DMS79 (cell line): ENCODE measurements around the gene BPIFB6.

Experiments used
- DNase-seq: peaks from one replicate; lab custom pipeline; 2025; lab: John Stamatoyannopoulos, UW

Gene BPIFB6, protein sequence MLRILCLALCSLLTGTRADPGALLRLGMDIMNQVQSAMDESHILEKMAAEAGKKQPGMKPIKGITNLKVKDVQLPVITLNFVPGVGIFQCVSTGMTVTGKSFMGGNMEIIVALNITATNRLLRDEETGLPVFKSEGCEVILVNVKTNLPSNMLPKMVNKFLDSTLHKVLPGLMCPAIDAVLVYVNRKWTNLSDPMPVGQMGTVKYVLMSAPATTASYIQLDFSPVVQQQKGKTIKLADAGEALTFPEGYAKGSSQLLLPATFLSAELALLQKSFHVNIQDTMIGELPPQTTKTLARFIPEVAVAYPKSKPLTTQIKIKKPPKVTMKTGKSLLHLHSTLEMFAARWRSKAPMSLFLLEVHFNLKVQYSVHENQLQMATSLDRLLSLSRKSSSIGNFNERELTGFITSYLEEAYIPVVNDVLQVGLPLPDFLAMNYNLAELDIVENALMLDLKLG

DNA sequence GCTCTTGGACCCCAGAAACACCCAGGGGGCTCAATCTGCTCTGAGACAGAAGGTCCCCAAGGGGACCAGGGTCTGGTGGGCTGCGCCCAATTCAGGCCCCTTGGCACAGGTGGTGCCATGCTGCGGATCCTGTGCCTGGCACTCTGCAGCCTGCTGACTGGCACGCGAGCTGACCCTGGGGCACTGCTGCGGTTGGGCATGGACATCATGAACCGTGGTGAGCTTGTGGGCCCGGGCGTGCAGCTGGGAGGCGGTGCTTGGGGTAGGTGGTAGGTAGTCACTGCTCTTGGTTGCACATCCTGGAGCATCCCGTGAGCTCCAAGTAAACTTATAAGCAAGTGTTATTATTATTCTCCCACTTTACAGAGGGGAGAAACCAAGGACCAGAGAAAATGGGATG, at the start of gene BPIFB6:
Gene BPIFB6 (plus strand): TSS at position 118 of the 400 bp plus-strand sequence. CDS start 0 bp downstream, at position 118.
- no peak for DNase-seq

DNA sequence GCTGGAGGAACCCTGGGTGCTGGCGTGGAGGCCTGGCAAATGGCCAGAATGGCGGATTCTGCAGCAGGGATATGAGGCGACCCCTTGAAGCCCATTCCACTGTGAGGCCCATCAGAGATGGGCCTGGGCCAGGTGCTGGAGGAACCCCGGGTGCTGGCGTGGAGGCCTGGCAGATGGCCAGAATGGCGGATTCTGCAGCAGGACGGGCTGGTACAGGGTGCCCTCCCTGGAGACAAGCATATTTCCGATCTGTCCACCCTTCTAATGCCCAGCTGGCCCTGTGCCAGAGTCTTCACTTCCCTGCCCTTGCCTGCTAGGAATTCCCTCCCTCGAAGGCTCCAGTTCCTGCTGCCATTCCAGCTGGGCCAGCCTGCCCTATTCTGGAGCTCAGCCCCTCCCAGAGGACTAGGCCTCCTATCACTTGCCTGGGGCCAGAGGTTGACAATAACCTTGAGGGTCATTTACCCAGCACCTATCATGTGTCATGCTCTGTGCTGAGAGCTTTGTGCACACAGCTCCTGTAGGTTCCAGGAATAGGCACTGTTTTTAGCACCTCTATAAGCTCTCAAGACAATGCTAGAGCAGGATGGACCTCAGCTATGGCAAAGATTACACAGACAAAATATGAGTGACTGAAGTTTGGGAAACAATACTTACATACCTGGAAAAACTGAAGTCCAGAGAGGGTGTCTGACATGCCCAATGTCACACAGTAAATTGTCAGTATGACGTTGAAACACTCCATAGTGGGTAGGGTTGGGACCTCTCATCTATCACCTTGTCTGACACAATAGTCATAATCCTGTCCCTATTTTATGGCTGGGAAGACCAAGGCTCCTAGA, 48.6 kb upstream of the BPIFB6 start:
- no peak for DNase-seq

DNA sequence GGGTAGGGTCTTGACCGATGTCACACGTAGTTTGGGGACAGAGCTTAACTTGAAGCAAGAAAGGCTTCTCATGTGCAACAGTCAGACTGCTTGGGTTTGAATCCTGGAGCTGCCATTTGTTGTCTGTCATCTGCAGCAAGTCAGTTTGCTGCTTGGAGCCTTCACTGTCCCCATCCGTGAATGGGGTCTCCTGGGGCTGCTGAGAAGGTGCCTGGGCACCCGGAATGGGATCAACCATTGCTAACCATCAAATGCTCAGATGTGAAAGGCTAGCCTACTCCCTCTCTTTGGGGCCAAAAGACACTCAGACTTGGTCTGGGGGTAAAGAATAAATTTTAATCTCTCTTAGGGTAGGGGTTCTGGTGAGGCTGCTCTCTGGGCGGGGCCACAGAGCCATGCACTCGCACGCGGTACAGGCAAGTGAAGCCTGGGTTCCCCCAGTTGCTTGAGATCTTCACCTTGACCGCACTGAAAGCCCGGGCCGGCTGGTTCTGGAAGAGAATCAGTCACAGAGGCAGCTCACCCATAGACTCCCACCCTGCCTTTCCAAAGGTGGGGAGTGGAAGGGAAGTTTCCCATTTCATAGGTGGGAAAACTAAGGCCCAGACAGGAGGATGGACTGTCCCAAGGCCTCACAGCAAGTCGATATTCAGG, 47.9 kb upstream of the BPIFB6 start:
- no peak for DNase-seq

DNA sequence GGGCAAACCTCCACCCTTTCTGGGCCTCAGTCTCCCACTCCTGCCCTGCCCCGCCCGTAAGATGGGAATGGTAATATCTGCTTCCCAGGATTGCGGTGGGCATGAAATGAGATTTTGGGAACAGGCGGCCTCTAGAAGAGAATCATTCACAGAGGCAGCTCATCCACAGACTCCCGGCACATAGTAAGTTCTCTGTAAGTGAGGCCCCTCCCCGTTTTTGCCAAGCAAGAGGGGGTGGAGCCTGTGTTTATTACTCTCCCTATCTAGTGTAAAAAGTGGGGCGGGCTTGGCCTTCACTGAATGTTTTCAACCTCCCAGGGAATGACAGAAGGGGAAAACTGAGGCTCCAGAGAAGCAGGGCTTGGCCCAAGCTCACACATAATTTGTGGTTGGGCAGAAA, 47.3 kb upstream of the BPIFB6 start:
- DNase-seq = no peak

DNA sequence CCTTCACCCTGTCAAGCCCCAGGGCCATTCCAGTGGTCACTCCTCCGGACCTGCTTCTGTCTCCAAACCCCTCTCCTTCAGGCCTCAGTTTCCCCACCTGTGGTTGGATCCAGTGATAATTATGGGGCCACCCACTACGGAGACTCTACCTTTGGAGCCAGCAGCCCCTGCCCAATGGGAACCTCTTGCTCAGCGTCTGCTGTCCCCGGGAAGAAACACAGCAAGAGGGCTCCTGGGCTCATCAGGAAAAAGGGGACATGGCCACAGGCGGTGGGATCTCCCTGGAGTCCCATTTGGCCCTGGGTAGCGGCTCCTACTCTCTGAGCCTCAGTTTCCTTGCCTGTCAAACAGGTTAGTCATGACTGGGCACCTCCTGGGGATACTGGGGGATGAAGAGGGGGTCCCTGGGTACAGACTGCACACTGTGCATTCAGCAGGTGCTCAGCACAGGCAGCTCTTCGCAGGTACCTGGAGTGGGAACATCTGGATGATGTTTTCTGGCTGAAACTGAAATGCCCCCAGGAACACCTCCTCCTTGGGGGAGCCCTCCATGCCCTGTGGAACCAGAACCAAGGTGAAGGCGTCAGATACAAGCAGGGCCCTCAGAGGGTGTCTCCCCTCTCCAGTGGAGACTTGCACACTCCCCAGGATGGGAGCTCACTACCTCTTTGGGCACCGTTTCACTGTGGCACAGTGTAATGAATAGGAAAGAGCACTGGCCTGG, 46.7 kb upstream of the BPIFB6 start:
- DNase-seq = no peak

DNA sequence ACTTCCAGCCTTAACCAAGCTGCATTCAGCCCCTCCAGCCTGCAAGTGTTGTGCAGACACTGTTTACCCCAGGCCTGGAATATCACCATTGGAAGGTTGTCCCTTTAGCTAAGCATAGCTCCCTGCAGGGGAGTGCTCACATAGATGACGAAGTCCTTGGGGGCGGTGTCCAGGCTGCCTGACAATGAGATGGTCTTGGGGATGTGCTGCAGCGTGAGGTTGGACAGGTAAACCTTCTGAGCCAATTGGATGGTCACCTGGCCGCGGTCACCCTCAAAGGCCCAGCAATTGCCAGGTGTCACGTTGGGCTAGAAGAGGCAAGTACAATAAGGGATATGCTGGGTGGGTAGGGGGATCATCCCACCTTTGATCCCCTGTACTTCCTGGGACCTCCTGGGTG, 45.9 kb upstream of the BPIFB6 start:
- DNase-seq = no peak

DNA sequence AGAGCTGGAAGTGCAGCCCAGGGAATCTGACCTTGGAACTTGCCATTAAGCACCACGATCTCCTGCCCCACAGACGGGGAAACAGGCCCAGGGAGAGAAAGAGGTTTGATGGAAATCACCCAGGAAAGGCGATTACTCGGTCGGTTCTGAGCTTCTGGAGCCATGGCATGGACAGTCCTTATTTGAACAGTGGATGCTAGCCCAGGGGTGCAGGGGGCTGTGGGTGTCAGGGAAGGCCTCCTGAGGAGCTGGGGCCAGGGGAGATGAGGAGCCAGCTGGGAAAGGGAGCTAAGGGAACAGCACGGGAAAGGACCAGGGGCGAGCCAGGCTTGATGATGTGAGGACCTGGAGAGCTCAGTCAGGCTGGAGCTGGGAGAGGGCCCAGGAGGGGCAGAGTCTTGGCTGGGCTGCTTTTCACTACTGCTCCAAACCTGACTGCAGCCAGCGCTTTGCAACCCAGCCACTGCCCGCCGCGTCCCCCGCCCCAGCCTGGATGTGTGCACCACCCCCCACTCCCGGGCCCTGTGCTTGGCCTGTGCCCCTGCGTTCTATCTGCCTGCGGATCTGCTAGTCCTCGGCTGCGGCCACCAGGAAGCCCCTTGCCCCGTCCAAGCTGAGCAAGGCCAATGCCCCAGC, 45.0 kb upstream of the BPIFB6 start:
- no peak for DNase-seq

DNA sequence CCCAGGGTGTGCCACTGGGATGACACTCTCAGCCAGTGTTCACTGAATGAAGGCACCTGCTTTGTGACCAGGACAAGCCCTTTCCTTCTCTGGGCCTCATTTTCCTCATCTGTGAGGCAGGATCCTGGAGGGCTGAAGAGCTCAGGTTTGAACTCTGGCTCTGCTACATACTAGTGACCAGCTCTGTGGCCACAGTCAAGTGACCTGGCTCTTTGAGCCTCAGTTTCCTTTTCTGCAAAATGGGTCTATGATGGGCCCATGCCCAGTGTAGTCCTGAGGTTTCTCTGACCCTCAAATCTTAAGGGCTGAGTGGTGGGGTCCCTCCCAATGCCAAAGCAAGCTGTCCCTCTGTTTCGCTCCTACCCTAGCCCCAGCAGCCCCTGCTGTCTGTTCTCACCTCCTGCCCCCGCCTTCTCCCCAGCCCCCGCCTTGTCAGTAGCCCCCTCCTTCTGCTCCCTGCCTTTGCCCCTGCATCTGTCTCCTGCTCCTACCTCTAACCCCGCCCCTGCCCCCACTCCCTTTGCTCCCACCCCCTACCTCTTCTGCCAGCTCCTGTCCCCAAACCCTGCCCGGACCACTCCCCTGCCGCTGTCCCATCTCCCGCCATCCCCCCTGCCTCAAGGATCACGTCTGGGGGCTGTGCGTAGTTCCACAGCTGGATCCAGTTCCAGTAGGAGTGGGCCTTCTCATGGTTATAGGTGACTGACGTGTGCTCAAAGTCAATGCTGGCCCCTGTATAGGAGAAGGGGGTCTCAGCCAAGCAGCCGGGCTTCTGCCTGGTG, 44.2 kb upstream of the BPIFB6 start:
- DNase-seq = no peak

DNA sequence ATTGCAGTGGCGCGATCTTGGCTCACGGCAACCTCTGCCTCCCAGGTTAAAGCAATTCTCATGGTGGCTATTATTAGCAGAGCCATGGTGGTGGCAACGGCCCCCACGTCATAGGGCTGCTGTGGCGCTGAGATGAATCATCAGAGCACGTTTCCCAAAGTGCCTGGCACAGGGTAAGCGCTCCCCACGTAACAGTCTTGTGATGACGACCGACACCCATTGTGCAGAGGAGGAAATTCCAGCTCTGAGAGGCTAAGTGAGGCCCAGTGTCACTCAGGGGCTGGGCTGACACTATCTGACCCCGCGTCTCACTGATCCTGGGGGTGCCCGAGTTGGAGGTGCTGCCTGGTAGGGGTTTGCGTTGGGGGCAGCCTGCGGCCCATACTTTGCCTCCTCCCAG, 43.4 kb upstream of the BPIFB6 start:
- no peak for DNase-seq

DNA sequence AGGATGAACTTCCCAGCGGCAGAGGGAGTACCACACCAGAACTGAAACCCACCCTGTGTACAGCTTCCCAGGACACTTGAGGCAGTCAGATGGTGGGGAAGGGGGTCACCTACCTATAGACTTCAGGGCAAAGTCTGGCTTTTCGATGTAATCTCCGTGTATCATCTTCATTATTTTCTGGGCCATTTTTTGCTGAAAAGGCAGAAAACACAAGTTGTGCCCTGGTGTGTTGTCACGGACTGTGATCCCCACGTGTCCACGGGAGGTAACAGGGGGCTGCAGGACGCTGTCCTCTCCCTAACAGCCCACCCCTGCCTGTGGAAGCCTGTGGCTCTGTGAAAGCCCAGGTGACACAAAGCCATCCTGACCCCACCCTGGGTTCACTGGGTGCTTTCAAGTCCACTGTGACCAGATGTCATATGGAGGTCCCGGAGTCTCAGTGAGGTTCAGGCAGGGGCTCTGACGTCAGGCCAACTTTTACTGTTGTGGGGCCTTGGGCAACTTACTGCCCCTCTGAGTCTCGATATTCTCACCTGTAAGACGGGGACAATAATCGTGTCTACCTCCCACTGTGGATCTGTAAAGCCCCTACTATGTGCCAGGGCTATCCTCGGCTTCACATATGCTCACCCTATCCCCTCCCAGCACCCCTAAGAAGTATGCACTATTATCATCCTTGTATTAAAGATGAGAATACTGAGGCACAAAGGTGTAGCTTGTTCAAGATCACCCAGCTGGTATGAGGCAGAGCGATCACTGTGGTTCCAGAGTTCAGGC, 41.8 kb upstream of the BPIFB6 start:
- no peak for DNase-seq

DNA sequence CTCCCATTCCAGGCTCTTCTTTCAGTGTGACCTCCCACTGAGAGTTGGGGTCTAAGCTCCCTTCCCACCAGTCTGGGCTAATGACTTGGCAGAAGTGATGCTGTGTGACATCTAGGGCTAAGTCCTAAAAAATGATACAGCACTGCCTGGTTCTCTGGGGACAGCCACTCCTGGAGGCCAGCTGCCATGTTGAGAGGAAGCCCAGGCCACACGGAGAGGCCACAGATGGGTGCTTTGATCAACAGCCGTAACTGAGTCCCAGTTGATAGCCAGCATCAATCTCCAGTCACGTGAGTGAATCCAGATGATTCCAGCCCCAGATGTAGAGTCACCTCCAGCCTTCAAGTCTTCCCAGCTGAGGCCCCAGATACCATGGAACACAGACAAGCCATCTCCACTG, 41.0 kb upstream of the BPIFB6 start:
- no peak for DNase-seq

DNA sequence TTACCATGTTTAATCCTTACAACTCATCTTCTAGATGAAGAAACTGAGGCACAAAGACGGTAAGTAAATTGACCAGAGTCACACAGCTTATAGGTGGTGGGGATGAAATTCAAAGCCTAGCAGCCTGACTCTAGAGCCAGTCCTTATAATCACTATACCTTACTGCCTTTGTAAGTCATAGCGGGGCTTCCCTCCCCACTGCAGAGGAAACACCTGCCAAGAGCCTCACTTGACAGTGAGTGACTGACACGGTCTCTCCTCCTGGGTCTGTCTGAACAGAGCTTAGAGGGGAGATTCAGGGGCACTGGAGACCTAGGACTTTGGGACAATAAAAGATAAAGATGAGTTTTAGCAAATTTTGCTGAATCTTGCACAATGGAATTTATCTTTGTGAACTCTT, 40.1 kb upstream of the BPIFB6 start:
- no peak for DNase-seq

DNA sequence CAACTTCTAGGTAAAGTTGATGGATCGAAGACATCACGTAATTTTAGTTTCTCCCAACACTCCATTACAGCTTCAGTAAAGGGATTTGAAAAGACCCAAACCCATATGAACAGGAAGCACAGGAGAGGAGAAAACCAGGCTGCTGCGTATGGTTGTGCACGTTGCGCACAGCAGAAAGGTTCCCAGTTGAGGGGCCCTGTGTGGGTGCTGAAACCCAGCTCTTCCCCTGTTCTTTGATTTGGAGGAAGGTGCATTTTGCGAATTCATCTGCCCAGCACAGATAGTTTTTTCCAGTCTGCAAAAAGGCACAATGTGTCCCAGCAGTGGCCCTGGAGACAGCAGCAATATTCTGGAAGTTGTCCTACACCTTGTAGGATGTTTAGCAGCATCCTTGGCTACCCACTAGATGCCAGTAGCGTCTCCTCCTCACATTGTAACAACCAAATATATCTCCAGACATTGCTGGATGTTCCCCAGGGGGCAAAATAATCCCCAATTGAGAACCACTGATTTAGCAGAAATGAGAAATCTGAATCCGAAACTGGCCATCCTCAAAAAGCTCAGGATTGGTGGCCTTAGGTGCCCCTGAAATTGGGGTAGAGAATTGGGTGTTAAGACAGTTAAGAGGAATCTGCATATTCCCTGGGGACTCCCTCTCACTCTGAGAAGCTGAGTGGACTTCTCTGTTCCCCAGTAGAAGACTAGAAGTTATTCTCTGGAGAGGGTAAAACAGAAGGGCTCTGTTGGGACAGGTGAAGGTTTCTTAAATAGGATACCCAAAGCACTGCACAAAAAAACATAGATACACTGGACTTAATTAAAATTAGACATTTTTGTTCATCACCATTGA, 39.4 kb upstream of the BPIFB6 start:
- no peak for DNase-seq

DNA sequence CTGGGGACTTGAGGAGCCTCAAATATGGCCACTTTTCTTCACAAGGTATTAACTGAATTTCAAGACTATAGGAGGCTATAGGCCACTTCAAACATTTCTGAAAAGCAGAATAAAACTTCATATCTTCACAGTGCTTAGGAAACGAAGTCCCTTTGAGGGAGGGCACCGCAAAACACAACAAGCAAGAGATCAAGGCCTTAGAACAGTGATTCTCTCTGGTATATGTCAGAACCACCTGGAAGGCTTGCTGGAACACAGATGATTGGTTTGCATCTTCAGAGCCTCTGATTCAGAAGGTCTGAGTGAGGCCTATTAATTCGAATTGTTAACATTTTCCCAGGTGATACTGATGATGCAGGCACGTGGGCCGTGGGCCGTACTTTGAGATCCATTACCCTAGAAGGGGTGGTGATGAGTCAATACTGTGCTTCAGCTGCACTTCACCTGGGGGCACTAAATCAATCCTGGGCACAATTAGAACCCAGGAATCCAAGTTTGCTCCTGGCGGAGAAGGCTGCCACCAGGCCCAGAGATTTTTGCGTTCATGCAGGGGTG, 37.9 kb upstream of the BPIFB6 start:
- no peak for DNase-seq

DNA sequence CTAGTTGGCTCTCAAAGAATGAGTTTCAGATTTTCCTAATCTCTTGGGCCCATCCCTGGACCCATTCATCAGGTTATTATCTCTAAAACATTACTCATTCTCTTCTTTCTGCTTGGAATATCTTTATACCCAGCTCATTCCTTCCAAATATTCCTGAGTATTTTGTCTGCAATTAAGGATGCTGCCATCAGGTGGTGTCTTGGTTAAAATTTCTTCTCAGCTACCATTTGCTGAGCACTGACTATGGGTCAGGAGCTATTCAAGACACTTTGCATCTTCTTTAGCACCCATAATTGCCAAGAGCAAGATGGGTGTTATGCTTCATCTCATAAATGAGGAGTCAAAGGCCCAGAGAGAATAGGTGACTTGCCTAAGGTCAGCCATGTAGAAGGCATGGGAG, 35.6 kb upstream of the BPIFB6 start:
- no peak for DNase-seq

DNA sequence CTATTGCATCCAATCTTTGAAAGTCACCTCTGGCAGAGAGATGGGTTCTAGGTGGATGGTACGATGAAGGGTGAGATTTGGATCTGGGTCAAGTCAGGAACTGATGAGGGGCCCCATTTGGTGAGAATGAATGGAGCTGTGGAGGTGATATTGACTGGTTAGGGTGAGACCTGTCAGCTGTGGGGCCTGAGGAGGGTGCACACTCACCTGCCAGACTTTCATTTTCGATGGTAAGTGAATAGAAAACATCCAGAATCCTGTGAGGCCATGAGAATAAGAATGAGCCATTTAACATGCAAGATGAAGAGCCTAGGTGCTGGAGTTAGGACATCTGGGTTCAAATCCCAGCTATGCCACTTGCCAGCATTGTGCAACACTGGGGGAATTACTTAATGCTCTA, 34.0 kb upstream of the BPIFB6 start:
- no peak for DNase-seq

DNA sequence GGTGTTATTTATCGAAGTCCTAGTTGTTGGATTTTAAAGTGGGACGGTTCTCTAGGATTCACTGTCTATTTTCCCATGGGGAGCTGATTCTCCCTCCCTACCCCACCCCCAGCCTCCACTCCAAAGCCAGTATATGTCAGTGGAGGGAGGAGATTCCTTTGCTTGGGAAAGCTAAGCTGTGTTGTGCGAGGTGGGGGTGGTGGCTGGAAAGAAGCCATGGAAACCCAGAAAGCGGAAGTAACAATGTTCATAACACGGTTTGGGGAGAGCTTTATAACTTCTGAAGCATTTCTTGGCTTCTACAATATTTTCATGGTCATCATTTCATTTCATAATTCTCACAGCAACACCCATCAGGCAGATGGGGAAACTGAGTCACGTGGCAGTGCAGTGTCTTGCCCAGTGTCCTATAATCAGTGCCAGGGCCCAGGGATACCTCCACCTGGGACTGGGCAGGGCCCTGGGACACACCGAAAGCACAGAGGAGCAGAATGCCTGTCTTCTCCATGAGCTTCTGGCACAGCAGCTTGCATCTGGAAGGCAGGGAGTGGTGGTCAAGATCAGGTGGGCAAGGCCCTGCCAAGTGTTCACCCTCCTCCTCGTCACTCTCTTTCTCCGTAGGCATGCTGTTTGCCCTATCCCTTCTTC, 31.7 kb upstream of the BPIFB6 start:
- no peak for DNase-seq

DNA sequence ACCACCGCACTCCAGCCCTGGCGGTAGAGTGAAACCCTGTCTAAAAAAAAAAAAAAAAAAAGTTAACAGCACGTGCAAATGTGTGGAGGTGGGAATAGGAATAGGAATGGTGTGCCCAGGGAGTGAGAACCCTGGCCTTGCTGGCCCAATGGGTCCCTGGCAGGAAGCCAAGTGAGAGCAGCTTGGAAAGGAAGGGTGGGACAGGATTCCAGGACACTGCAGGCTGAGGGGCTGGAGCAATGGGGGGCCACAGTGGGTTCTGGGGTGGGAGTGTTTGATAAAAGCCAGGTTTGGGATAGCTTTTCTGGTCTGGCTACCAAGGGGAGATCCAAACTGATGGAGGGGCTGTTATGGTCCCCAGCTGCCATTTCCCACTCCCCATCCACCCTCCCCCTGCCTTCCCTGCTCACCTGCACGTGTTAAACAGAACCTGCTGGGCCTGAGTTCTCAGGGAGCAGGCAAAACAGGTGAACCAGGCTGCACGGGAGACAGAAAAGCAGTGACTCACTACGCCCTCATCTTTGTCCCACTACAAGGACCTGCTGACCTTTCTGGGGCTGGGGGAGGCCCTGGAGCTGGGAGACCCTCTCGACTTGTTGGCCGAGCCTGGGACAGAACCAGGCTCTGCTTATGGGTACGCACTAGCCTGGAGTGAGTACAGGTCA, 30.5 kb upstream of the BPIFB6 start:
- no peak for DNase-seq
